Mesendoderm (in vitro differentiated cells): ENCODE measurements around the gene POU6F1.

Experiments
- DNase-seq: peaks from one replicate; pipeline ENCODE4 v3.0.0; 2013
- H2AK5ac ChIP-seq: 2 replicates; pipeline ENCODE4 v1.6.1; 2013; ENCODE audit warnings: low read length, inconsistent platforms
- H2BK120ac ChIP-seq: 2 replicates; pipeline ENCODE4 v1.6.1; 2013; ENCODE audit warnings: low read depth, mild to moderate bottlenecking, low read length, moderate library complexity, mixed read lengths
- H2BK15ac ChIP-seq: replicated peaks from 2 replicates; pipeline ENCODE4 v1.6.1; 2013; ENCODE audit warnings: low read depth, mild to moderate bottlenecking, moderate library complexity
- H2BK5ac ChIP-seq: 2 replicates; pipeline ENCODE4 v1.6.1; 2013; ENCODE audit warnings: low read length, inconsistent platforms
- H3K18ac ChIP-seq: 2 replicates; pipeline ENCODE4 v1.6.1; 2013; ENCODE audit warnings: mild to moderate bottlenecking, low read length, mixed read lengths
- H3K23ac ChIP-seq: one replicate; pipeline ENCODE4 v1.6.1; 2013; ENCODE audit warnings: low read length
- H3K27ac ChIP-seq: 2 replicates; pipeline ENCODE4 v1.5.1; 2013; ENCODE audit warnings: low read depth, mild to moderate bottlenecking, inconsistent platforms, low read length, moderate library complexity
- H3K27me3 ChIP-seq: 2 replicates; pipeline ENCODE4 v1.6.1; 2013; ENCODE audit warnings: low read length, control low read depth, mild to moderate bottlenecking, inconsistent platforms; ENCODE audit not compliant: insufficient read depth, poor library complexity
- H3K36me3 ChIP-seq: 2 replicates; pipeline ENCODE4 v1.6.1; 2013; ENCODE audit warnings: low read length, inconsistent platforms; ENCODE audit not compliant: control insufficient read depth, insufficient read depth
- H3K4ac ChIP-seq: one replicate; pipeline ENCODE4 v1.6.1; 2013; ENCODE audit warnings: low read depth, mild to moderate bottlenecking, low read length, moderate library complexity
- H3K4me1 ChIP-seq: 2 replicates; pipeline ENCODE4 v1.6.1; 2013; ENCODE audit warnings: low read depth, low read length, inconsistent platforms; ENCODE audit not compliant: control insufficient read depth
- H3K4me2 ChIP-seq: 2 replicates; pipeline ENCODE4 v1.6.1; 2013; ENCODE audit warnings: low read length
- H3K4me3 ChIP-seq: 2 replicates; pipeline ENCODE4 v1.5.1; 2013; ENCODE audit warnings: mild to moderate bottlenecking, low read length
- H3K56ac ChIP-seq: one replicate; pipeline ENCODE4 v1.6.1; 2013; ENCODE audit warnings: low read length
- H3K79me1 ChIP-seq: 2 replicates; pipeline ENCODE4 v1.6.1; 2013; ENCODE audit warnings: low read length, inconsistent platforms
- H3K79me2 ChIP-seq: 2 replicates; pipeline ENCODE4 v1.6.1; 2013; ENCODE audit warnings: mild to moderate bottlenecking, low read length; ENCODE audit not compliant: control insufficient read depth, insufficient read depth
- H3K9ac ChIP-seq: 2 replicates; pipeline ENCODE4 v1.6.1; 2013; ENCODE audit warnings: low read length, inconsistent platforms
- H4K5ac ChIP-seq: one replicate; pipeline ENCODE4 v1.6.1; 2013; ENCODE audit warnings: low read length
- H4K8ac ChIP-seq: one replicate; pipeline ENCODE4 v1.6.1; 2013; ENCODE audit warnings: low read depth, mild to moderate bottlenecking, control low read depth, low read length, moderate library complexity
- whole genome bisulfite sequencing: extraction: QIAGEN DNeasy Blood & Tissue Kit; methylation state at CpG from one replicate; pipeline ENCODE4 v1.1.7; 2013; ENCODE audit warnings: low lambda C conversion rate, missing lambda C conversion rate; ENCODE audit not compliant: insufficient coverage; ENCODE audit errors: extremely low coverage; 5-methylcytosine and 5-hydroxymethylcytosine counted together

The POU6F1 gene

GRCh38 chr12:51192284-51192671 lies 25.6 kb downstream of the POU6F1 start:
- Histone ChIP-seq H3K56ac (no peak overlapping the region), H3K27me3 (no peaks in the 10 kb centered on the region), H4K8ac (no peak overlapping the region), H3K4me1 (no peaks in the 10 kb centered on the region), H4K5ac (no peak overlapping the region), H3K9ac (no peak overlapping the region), H3K4me2 (no peak overlapping the region), H2AK5ac (no peak overlapping the region), H3K36me3 (no peaks in the 10 kb centered on the region), H2BK120ac (no peak overlapping the region), H2BK15ac (no peak overlapping the region), H3K79me2 (no peaks in the 10 kb centered on the region), H3K4me3 (no peak overlapping the region), H3K4ac (no peak overlapping the region), H3K27ac (no peak overlapping the region), H3K23ac (no peak overlapping the region), H2BK5ac (no peak overlapping the region), H3K18ac (no peak overlapping the region), H3K79me1 (no peaks in the 10 kb centered on the region)
- WGBS, result no CpG with 5 or more reads among the region's 5 CpGs
- DNase-seq, result no peak

- no peaks in the 10 kb centered on the region for H3K79me2 ChIP-seq
- no peak overlapping the region for H3K4me3 ChIP-seq
- H2AK5ac ChIP-seq, result no peak overlapping the region
- no peak overlapping the region for H3K56ac ChIP-seq
- H3K4ac ChIP-seq, result no peak overlapping the region
- no peak overlapping the region for H3K27ac ChIP-seq
- H3K18ac ChIP-seq, result no peak overlapping the region
- H4K5ac ChIP-seq, result no peak overlapping the region
- WGBS, result no CpG with 5 or more reads among the region's 12 CpGs
- H2BK5ac ChIP-seq, result no peak overlapping the region
- no peaks in the 10 kb centered on the region for H3K27me3 ChIP-seq
- DNase-seq, result no peak
- H3K4me2 ChIP-seq, result no peak overlapping the region
- H2BK120ac ChIP-seq, result no peak overlapping the region
- H3K9ac ChIP-seq, result no peak overlapping the region
- H3K79me1 ChIP-seq, result no peaks in the 10 kb centered on the region
- no peak overlapping the region for H3K23ac ChIP-seq
- H3K36me3 ChIP-seq, result no peaks in the 10 kb centered on the region
- H4K8ac ChIP-seq, result no peak overlapping the region
- no peaks in the 10 kb centered on the region for H3K4me1 ChIP-seq
- no peak overlapping the region for H2BK15ac ChIP-seq
Observed at GRCh38 chr12:51191516-51192283, 26.2 kb downstream of the POU6F1 start.

GRCh38 chr12:51190820-51191219 lies 27.0 kb downstream of the POU6F1 start:
- Histone ChIP-seq H3K4me1 (no peaks in the 10 kb centered on the region), H3K4me3 (no peak overlapping the region), H3K9ac (no peak overlapping the region), H4K5ac (no peak overlapping the region), H3K27ac (no peak overlapping the region), H3K56ac (no peak overlapping the region), H3K4ac (no peak overlapping the region), H2BK5ac (no peak overlapping the region), H3K79me2 (no peaks in the 10 kb centered on the region), H3K23ac (no peak overlapping the region), H3K27me3 (no peaks in the 10 kb centered on the region), H3K18ac (no peak overlapping the region), H3K36me3 (no peaks in the 10 kb centered on the region), H3K4me2 (no peak overlapping the region), H4K8ac (no peak overlapping the region), H2AK5ac (no peak overlapping the region), H2BK15ac (no peak overlapping the region), H3K79me1 (no peaks in the 10 kb centered on the region), H2BK120ac (no peak overlapping the region)
- DNase-seq, result no peak
- no CpG with 5 or more reads among the region's 4 CpGs for WGBS

- H2BK5ac ChIP-seq, result no peak overlapping the region
- H3K4me2 ChIP-seq, result no peak overlapping the region
- H3K27ac ChIP-seq, result no peak overlapping the region
- H3K27me3 ChIP-seq, result no peaks in the 10 kb centered on the region
- no peaks in the 10 kb centered on the region for H3K79me2 ChIP-seq
- no CpG with 5 or more reads among the region's 14 CpGs for WGBS
- H2BK15ac ChIP-seq, result no peak overlapping the region
- H3K4me1 ChIP-seq, result no peaks in the 10 kb centered on the region
- no peak overlapping the region for H4K8ac ChIP-seq
- no peak overlapping the region for H3K4me3 ChIP-seq
- H3K18ac ChIP-seq, result no peak overlapping the region
- no peak overlapping the region for H2AK5ac ChIP-seq
- H4K5ac ChIP-seq, result no peak overlapping the region
- DNase-seq, result no peak
- H3K23ac ChIP-seq, result no peak overlapping the region
- no peak overlapping the region for H2BK120ac ChIP-seq
- no peak overlapping the region for H3K9ac ChIP-seq
- H3K36me3 ChIP-seq, result no peaks in the 10 kb centered on the region
- no peak overlapping the region for H3K4ac ChIP-seq
- no peak overlapping the region for H3K56ac ChIP-seq
- no peaks in the 10 kb centered on the region for H3K79me1 ChIP-seq
Observed at GRCh38 chr12:51189790-51190355, 28.0 kb downstream of the POU6F1 start.

- no peaks in the 10 kb centered on the region for H3K79me1 ChIP-seq
- DNase-seq, result no peak
- H3K79me2 ChIP-seq, result no peaks in the 10 kb centered on the region
- H3K36me3 ChIP-seq, result no peaks in the 10 kb centered on the region
- no peak overlapping the region for H3K4me3 ChIP-seq
- H2BK120ac ChIP-seq, result no peak overlapping the region
- H4K5ac ChIP-seq, result no peak overlapping the region
- H3K9ac ChIP-seq, result no peak overlapping the region
- no peaks in the 10 kb centered on the region for H3K27me3 ChIP-seq
- H3K4me1 ChIP-seq, result no peaks in the 10 kb centered on the region
- WGBS, result no CpG with 5 or more reads among the region's 14 CpGs
- no peak overlapping the region for H3K4ac ChIP-seq
- H3K4me2 ChIP-seq, result no peak overlapping the region
- H3K56ac ChIP-seq, result no peak overlapping the region
- no peak overlapping the region for H2BK5ac ChIP-seq
- no peak overlapping the region for H4K8ac ChIP-seq
- no peak overlapping the region for H3K18ac ChIP-seq
- no peak overlapping the region for H2AK5ac ChIP-seq
- no peak overlapping the region for H2BK15ac ChIP-seq
- no peak overlapping the region for H3K27ac ChIP-seq
- H3K23ac ChIP-seq, result peak overlapping the region; percentile 45
Observed at GRCh38 chr12:51188359-51189051, 29.4 kb downstream of the POU6F1 start.
